Activated CD8-positive, alpha-beta memory T cell treated with anti-CD3 and anti-CD28 coated beads for 1 hour (primary cell): ENCODE results near the gene VGF.

Experiments
- DNase-seq, 2 donors: peaks; one replicate each; pipeline ENCODE4 v3.0.0-alpha.2; 2020; ENCODE audit warnings: low read depth in 1 of 2; ENCODE audit errors: extremely low read depth in 1 of 2

Gene VGF

DNA sequence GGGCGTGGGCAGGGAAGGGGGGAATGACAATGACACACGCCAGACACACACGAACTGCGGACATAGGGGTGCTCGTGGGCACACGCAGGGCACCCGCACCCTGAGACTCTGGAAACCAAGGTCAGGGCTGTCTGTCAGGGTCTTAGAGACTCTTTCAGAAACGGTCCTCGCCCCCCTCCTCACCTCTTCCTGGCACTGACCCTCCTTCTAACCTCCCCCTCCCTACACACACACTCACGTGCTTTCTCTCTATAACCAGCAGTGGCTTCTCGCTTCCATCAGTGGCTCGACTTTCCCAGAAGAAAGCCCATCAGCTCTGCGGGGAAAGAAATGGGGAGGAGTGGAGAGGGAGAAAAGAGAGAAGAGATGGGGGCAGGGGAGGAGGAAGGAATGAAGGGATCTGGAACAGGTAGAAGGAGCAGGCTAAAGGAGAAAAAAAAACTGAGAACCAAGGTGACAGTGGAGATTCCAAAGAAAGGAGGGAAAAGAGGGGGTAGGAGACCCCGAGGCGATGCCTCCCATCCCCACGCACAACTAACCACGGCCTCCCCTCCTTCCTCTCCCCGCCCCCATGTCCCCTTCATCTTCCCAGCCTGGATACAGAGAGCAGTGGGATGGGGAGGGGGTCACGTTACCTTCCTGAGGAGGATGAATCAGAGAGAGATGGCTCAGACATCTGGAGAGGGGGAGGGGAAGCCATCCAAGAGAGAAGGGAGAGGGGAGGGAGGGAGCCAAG lies 1.7 kb upstream of the VGF start:
- no peak for DNase-seq

DNA sequence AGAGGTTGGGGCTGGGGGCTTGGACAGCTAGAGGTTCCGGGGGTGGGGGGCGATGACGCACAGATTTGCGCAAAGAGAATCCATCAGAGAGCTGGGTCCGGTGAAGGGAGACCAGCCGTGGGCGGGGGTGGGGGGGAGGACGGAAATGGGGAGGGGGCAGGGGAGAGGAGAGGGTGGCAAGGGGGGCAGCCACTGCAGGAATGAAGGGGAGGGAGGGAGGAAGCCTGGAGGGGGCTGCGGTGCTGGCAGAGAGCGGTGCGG lies 1.2 kb upstream of the VGF start:
- DNase-seq, result no peak

DNA sequence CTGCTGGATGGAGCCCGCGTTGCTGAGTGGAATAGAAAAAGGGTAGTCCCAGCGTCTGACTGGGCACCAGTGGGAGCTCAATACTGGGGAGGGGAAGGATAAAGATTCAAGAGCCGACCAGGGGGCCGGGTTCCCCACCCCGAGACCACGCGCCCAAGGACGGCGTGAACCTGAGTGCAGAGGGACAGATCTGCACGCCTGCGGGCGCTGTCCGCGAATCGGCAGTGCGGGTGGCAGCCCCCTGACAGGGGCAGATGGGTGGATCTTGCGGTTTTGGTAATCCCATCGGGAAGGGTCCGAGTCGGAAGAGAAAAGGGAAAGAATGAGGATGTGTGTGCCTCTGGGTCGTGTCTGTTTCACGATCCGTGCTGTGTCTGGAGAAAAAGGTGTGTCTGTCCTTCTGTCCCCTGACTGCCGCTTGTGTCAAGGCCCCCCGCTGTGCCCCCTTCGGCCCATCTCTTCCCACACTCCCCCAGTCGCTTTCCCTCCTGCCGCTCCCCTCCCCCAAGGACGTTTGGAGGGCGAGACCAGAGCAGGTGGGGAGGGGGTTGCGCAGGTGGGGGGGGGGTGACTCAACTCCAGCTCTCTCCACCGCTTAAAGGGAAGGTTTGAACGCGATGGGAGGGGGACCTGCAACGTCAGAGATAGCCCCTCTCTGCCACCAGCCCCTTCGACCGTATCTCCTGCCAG lies 734 bp upstream of the VGF start:
- DNase-seq, result no peak

DNA sequence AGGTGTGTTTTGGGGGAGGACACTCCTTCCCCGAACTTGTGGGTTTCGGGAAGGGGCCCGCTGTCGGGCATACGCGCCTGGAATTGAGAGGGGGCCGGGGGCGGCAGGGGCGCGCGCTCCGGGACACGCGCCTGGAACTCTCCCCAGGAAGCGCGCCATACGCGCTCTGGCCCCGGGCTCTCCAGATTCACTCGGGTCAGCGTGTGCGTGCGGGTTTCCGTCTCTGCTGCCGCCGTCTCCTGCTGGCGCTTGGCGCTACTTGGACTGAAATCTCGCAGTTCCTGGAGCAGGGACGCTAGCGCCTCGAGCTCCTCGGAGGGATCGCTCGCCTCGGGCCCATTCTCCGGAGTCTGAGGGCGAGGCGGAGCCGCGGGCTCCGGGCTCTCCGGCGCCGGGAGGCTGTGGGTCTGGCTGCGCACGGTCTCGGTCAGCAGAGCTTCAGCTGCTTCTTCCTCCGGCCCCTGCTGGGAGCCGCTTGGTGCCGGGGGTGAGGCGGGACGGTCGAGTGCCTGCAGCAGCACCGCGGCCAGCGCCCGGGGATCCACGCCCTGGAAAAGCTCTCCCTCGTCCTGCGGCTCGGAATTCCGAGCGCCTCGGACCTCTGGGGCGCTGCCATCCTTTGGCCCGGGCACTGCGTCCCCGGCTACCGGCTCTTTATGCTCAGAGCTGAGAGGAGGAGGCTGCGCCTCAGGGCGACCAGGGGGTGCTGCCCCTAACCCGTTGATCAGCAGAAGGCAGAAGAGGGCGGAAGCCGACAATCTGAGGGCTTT lies 1.1 kb downstream of the VGF start:
- DNase-seq, result no peak

DNA sequence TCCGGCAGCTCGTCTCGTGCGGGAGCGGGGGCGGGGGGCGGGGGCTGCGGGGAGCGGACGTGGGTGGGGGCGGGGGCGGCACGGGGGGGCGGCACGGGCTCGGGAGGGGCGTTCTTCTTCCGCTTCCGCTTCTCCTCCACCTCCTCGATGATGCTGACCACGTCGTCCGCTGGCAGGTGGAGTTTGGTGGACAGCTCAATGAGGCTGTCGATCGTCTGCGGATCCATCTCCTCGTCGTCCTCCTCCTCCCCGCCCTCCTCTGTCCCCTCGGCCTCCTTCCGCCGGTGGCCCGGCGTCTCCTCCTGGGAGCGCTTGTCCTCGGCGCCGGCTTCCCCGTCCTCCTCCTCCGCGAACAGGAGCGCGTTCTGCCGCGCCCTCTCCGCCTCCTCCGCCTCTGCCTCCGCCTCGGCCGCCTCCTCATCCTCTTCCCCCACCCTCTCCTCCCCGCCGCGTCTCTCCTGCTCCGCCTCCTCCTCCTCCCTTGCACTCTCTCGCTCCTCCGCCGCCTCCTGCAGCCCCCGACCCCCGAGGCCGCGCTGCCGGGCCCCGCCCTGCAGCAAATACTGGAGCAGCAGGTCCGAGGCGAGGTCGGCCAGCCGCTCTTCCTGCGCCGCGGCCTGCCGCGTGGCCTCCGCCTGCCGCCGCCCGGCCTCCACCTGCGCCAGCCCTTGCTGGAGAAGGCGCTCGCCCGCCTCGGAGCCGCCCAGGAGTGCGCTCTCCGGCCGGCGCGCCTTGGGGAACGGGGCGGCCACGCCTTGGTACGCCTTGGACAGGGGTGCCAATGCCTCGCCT lies 1.9 kb downstream of the VGF start:
- DNase-seq, result no peak

DNA sequence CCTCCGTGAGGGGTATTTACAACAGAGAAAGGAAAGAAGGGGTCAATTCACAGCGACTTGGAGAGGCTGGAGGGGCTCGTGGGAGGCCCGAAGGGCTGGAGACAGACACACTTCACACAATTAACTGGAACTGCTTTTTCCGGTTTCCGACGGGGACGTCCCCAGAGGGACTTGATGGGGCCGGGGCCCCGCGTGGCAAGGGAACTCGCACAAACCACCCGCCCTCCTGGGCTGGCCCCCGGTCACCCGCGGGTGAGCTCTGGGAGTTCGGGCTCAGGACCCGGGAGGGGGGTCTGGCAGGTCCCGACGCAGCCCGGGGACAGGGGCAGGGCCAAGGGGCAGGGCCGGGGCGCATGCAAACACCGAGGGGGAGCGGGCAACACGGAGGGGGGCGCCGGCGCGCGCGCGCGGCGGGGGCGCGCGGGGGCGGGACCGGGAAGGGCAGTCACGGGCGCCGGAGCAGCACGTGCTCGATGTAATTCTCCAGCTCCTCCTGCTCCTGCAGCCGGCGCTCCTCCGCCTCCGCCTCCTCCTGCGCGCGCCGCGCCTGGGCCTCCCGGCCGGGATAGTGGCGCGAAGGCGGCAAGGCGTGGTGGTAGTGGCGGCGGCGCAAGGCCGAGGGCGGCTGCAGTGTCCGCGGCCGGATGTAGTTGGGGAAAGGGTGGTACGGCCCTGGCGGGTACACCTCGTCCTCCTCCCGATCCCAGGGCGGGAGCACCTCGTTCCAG lies 2.7 kb downstream of the VGF start:
- no peak for DNase-seq

DNA sequence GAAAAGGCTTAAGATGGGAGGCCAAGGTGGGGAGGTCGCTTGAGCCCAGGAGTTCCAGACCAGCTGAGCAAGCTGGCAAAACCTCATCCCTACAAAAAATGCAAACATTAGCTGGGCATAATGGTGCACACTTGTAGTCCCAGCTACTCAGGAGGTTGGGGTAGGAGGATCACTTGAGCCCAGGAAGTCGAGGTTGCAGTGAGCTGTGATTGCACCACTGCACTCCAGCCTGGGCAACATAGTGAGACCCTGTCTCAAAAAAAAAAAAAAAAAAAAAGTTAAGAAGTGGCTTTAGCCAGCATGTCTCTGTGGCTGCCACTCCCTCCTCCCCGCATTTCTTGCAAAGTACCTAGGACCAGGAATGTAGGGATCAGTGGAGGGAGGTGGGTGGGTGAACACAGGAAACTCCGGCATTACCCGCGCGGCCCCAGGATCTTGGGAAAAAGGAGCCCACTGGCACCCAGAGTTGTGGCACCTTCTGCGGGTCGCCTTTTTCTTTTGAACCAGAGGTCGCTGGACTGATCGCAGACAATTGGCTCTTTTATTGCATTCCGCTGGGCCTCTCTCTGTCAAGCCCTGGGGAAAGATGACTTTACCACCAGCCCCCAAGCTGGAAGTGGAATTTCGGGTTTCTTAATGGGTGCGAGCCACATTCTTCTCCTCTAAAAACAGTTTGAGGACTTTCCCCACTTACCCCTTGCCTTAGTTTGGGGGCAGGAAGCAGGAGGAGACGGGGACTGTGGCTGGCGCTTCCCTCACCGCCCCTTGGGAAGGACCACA lies 3.5 kb downstream of the VGF start:
- DNase-seq, result no peak

DNA sequence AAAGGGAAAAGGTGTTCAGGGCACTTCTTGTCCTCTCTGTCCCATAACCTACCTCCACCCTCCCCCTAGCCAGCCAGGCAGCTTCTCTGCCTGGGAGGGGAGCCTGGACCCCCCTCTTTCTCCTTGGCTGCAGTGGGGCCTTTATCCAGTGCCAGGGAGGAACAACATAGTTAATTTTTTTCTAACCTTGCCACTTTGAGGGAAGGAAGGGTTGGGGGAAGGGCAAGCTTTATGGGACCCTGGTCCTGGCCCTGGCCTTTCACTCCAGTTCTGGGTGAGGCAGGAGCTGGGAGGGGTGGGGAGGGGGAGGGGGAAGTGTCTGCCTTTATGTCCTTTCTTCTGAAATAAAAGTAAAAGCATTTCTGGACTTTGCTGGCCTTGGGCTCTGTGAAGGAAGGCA lies 4.5 kb downstream of the VGF start:
- DNase-seq, result no peak

DNA sequence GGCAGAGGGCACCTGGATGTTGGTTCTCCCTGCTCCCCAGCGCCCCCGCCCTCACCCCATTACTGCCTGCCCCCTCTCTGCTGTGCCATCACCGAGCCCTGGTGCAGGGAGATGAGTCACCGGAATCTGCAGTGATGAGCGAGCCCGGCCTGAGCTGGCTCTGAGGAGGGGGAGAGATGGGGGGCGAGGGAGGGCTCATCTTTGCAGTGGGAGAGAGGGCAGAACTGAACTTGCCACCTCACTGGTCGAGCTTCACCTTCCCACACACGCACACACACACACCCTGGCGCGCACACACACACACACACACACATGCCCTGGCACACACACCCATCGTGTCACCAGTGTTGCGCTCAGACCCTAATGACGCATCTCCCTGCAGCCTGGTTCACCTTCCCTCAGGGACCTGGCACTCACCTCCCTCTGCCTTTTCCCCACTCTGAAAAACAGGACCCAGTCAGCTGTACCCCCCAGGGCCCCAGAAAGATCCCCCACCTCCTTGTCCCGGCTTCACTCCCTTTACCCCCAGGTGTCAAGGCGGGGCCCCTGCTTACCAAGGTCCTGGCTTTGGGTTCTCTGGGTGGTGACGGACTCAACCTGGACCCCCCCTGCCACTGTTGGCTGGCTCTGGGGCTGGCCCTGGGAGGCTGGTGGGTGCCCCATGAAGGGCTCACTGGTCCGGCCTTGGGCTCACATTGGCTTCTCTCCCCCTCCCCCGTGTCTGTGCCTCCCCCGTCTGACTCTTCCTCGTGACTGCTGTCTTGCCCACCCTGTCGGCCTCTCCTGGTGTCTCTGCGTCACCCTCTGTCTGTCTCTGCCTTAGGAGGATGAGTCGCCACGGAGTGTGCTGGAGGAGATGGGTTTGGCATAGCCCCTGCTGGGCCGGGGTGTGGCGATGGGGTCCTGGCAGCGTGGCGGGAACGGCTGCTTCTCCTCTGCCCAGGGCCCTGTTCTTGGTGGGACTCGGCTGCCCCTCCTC lies 5.4 kb downstream of the VGF start:
- DNase-seq, result no peak

DNA sequence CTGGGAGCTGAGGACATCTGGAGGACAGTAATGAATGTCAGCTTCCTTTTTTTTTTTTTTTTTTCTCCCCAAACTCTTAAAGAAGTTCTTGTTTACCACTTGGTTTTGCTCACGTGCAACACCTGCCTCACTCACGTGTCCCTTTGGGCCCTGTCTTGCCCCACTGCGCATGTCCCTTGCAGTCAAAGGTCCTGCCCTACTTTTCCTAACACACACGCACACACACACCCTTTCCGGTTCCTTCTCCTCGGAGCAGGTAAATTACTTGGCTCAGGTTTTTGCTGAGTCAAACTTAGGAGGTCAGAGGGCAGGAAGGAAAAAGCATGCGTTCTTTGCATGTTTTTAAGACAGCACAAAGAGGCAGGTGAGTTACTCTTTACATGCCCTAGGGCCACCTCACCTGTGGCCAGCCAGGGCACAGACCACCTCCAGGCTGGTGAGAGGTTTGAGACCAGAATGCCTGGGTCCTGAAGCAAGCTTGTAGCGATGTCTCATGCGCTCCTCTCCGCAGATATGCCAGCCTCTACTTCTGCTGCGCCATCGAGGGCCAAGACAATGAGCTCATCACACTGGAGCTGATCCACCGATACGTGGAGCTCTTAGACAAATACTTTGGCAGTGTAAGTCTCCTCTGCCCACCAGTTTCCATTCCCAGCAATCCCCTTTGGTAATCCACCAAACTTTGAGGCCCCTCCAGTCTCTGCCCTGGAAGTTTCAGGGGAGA lies 8.3 kb downstream of the VGF start:
- no peak for DNase-seq

DNA sequence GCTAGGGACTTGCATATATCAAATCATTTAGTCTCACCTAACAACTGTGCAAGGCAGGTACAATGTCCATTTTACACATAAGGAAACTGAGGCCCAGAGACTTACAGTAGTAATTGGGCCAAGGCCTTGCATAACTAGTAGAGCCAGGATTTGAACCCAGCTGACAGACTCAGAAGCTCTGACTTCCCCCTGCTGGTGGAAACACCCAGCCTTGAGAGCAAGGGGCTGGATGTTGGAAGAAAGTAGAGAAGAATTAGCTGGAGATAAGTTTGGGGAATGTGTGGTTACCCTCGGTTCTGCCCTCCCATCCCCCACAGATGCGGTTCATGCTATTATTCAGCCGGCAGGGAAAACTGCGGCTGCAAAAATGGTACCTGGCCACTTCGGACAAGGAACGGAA lies 9.1 kb downstream of the VGF start:
- no peak for DNase-seq

DNA sequence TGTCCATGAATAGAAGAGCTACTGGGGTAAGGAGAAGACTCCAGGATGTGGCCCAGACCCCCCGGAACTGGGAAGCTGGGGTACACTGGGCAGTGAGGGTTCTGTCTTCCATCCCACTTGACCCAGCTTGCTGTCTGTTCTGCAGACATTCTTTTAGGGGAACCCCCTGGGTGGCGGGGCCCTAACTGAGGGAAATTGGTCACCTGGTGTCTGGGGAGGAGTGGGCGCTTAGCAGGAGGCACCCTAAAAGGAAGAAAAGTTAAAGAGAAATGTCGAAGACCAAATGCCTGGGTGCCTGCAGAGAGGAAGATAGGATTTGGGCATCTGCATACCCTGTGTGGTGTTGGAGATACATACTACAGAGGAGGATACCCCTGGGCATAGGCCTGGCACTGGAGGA lies 10.1 kb downstream of the VGF start:
- no peak for DNase-seq

DNA sequence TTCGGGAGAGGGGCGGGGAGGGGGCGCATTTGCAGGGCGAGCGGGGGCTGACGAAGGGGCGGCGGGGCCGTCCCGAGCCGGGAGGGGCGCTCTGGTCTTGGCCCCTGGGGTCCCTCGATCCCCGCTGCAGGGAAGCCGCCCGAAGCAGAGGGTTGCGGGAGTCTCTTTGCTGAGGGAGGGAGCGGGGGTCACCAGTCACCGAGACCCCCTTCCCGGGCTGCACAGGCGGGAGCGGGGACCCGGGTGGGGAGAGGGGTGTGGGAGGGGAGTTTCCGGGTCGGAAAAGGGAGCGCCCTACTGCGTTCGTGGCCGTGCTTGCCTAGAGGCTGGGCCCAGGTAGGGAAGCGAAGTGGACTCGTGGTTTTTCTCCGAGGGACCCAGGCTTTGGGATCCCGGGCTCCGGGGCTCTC lies 10.7 kb downstream of the VGF start:
- DNase-seq, result no peak

DNA sequence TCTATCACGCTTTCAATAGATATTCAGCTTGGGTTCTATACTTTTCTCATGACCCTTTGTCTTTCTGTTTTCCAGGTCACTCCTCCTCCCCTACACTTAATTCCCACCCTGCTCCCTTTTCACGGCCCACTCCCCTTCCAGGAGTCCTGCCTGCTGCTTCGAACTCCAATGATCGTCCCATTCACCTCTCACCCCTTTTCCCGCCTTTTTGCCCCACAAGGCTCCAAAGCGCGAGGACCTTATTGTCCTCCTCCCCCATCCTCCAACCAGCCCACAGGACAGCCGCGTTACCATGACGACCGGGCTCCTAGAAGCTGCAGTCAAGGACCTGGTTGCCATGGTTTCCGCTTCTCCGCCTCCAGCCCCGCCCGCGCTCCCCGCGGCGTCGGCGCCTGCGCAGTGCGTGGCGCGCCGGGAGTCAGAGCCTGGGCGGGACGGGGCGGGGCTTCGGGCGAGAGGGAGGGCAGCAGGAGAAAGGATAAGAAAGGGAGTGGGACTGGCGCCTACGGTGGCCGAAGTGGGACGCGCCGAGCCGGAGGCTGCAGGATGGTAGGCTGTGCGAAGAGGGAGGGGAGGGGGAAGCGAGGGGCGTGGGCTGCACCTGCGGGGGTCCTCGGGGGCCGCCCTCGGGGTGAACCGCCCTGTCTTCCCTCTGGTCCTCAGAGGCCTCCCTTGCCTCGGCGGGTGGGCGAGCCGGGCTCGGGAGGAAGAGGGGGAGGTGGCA lies 11.2 kb downstream of the VGF start, which contains the start of gene AP1S1:
Gene AP1S1, plus strand, starts transcription at position 508 of the 724 bp plus-strand sequence. Its CDS starts 39 bp downstream, at position 547.
- peak; percentile 80 to 81 for DNase-seq

DNA sequence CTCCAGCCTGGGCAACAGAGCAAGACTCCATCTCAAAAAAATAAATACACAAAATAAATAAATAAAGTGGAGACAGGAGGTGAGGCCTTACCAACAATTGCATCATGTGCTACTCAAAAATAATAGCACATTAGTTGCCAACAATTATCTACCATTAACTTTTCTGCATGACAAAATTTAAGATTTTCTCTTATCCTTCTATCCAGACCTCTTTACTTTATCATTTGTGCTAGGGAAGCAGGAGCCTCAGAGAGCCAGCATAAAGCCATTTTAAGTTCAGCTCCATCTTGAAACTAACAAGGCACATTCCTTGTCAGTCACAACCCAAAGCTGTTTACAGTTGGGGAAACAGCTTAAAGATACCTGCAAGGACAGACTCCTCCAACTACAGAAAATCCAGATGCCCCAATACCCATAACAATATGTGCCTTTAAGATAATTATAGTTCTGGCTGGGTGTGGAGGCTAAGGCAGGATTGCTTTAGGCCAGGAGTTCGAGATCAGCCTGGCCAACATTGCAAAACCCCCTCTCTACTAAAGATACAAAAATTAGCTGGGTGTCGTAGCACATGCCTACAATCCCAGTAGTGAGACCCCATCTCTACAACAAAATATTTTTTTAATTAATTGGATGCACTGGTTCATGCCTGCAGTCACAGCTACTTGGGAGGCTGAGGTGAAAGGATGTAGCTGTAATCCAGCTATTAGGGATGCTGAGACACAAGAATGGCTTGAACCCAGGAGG lies 13.3 kb downstream of the VGF start:
- no peak for DNase-seq

DNA sequence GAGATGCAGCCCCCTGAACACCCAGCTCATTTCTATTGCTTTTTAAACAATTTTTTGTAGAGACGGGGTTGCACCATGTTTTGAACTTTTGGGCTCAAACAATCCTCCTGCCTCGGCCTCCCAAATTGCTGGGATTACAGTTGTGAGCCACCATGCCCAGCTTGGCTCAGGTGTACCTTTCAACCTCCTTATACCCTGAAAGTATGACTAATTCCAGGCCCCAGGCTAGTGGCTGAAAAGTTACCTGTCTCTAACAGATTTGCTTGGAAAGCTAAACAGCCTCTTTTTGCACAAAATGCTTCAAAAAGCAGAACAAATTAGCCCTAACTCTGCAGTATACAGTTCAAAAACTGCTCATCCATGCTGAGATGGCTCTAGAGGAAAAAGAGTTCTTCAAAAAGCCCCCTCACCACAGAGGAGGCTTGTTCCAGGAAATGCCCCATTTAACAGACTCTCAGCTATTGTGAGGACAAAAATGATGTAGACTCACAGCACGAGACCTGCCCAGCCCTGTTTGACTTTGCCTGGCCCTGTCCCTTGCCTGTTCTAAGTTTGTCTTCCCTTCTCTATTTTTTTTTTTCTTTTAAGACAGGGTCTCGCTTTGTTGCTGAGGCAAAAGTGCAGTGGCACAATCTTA lies 24.5 kb downstream of the VGF start:
- no peak for DNase-seq
